ENCODE measurements around the gene CDK2AP2. TPM values are rescaled to one million over a fixed set of nuclear protein-coding genes. Genes with fewer than 3 reads are reported as not detected.

Gene CDK2AP2
- total and polyA plus RNA-seq, 2 donors (not counting 3 experiments of a cell fraction or from before 2014, with no cell fraction given), result 81.2 to 143 TPM

GRCh38 chr11:67500484-67500821 lies 7.5 kb downstream of the CDK2AP2 start:
- no peak for FAIRE-seq

More at GRCh38 chr11:67500484-67500821, 7.5 kb downstream of the CDK2AP2 start:
- no peak overlapping the region for H3K4me3 ChIP-seq (replicated peaks in 1 of 3; ENCODE audit: insufficient read depth in 1 of 3, low read depth in 1 of 3, low read length in 3 of 3)
- dilution Hi-C loops (cut with MboI; ENCODE audit: extremely low pct_ligation_motif_present, low sequenced_read_pairs), result no loop called here
- no peaks in the 10 kb centered on the region for H3K27me3 ChIP-seq (ENCODE audit: control insufficient read depth in 2 of 2, insufficient read depth in 2 of 2, low read length in 2 of 2)
- ChIA-PET POLR2A (no interaction called here), CTCF (interaction anchor here (0.6 kb wide), 1 partner anchor 119 kb away, joined by 5 read pairs; no protein-coding TSS in a partner anchor)
- TF ChIP-seq GATA2 (IDR thresholded peaks at IDR 0.05; ENCODE audit: insufficient read depth, insufficient read length, low read depth, low read length) (no peak), FOS (IDR thresholded peaks at IDR 0.05; ENCODE audit: borderline replicate concordance, insufficient read depth, low read length) (no peak), CTCF (IDR thresholded peaks at IDR 0.05; ENCODE audit: extremely low read depth in 1 of 2, insufficient read depth in 1 of 2, low read depth in 1 of 2, low read length in 2 of 2) (no peak), JUN (IDR thresholded peaks at IDR 0.05; ENCODE audit: borderline replicate concordance, insufficient read depth, insufficient read length, low read depth) (no peak), POLR2A (IDR thresholded peaks at IDR 0.05; ENCODE audit: low read depth, low read length) (no peak), MYC (IDR thresholded peaks at IDR 0.05; ENCODE audit: low read depth, low read length) (no peak), MAX (IDR thresholded peaks at IDR 0.05; ENCODE audit: insufficient read depth, insufficient read length) (no peak), POLR2AphosphoS5 (IDR thresholded peaks at IDR 0.05; ENCODE audit: insufficient read depth, low read depth, low read length) (no peak), EZH2 (IDR thresholded peaks at IDR 0.05; ENCODE audit: borderline replicate concordance, low read depth, low read length, severe bottlenecking) (no peak)
- intact Hi-C loops (cut with micrococcal nuclease), result loop anchor here (10.0 kb wide), 1 partner anchor 236 kb away; the partner anchor contains the start of gene GRK2
- H4K20me1 ChIP-seq (replicated peaks; ENCODE audit: control insufficient read depth, extremely low read depth, insufficient read depth, low read length), result no peaks in the 10 kb centered on the region
- H3K9ac ChIP-seq (replicated peaks; ENCODE audit: extremely low read depth, insufficient read depth, low read length), result no peak overlapping the region
- H3K4me2 ChIP-seq (ENCODE audit: insufficient read depth, low read length), result no peak overlapping the region
- DNase-seq (ENCODE audit: low read depth, low spot score), result no peak
- no peaks in the 10 kb centered on the region for H3K36me3 ChIP-seq (ENCODE audit: control insufficient read depth in 2 of 2, extremely low read depth in 1 of 2, insufficient read depth in 2 of 2, low read length in 2 of 2)
- H3K9me1 ChIP-seq (replicated peaks; ENCODE audit: control insufficient read depth, extremely low read depth, insufficient read depth, low read length), result no peaks in the 10 kb centered on the region
- no peaks in the 10 kb centered on the region for H3K9me3 ChIP-seq (replicated peaks; ENCODE audit: control insufficient read depth, insufficient read depth, low read length)
- H3K4me1 ChIP-seq (ENCODE audit: control insufficient read depth, extremely low read depth, insufficient read depth, low read length), result peaks cover 9% of the 10 kb centered on the region
- H3K79me2 ChIP-seq (ENCODE audit: control insufficient read depth, insufficient read depth, low read length), result no peaks in the 10 kb centered on the region
- H2AFZ ChIP-seq (ENCODE audit: low read depth, low read length), result no peak overlapping the region
- no peak overlapping the region for H3K27ac ChIP-seq (ENCODE audit: insufficient read depth, low read depth, low read length)
- no TSS peak for BruUV-seq (replicated peaks)

All from endothelial cell of umbilical vein (primary cell).